HTERT RPE-1 (cell line): ENCODE measurements around the gene CD164L2.
"Not testable (repeated sequence)": the region's sequence is repeated elsewhere in the genome, so short reads cannot be mapped to it uniquely, and the experiment has no call there.

Experiments used
- in situ Hi-C: fragments of 300-500 bp; cut with MboI; formaldehyde crosslinking; loops from 4 replicates; pipeline ENCODE4 v1.14.3; 2020; ENCODE audit warnings: low sequenced_read_pairs

The CD164L2 gene

GRCh38 chr1:27391511-27392095 is 8.5 kb upstream of the CD164L2 start:
- in situ Hi-C loops = no loop called here

GRCh38 chr1:27388337-27389005 is 5.3 kb upstream of the CD164L2 start:
- in situ Hi-C loops = no loop called here

DNA sequence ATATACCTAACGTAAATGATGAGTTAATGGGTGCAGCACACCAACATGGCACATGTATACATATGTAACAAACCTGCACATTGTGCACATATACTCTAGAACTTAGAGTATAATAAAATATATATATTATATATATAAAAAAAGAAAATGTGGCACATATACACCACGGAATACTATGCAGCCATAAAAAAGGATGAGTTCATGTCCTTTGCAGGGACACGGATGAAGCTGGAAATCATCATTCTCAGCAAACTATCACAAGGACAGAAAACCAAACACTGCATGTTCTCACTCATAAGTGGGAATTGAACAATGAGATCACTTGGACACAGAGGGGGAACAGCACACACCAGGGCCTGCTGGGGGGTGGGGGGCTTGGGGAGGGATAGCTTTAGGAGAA is 1.7 kb upstream of the CD164L2 start:
- in situ Hi-C loops = not testable (repeated sequence)

GRCh38 chr1:27383661-27384060 is 528 bp upstream of the CD164L2 start:
- in situ Hi-C loops = no loop called here

GRCh38 chr1:27381969-27382762 is 967 bp downstream of the CD164L2 start:
- in situ Hi-C loops = no loop called here

DNA sequence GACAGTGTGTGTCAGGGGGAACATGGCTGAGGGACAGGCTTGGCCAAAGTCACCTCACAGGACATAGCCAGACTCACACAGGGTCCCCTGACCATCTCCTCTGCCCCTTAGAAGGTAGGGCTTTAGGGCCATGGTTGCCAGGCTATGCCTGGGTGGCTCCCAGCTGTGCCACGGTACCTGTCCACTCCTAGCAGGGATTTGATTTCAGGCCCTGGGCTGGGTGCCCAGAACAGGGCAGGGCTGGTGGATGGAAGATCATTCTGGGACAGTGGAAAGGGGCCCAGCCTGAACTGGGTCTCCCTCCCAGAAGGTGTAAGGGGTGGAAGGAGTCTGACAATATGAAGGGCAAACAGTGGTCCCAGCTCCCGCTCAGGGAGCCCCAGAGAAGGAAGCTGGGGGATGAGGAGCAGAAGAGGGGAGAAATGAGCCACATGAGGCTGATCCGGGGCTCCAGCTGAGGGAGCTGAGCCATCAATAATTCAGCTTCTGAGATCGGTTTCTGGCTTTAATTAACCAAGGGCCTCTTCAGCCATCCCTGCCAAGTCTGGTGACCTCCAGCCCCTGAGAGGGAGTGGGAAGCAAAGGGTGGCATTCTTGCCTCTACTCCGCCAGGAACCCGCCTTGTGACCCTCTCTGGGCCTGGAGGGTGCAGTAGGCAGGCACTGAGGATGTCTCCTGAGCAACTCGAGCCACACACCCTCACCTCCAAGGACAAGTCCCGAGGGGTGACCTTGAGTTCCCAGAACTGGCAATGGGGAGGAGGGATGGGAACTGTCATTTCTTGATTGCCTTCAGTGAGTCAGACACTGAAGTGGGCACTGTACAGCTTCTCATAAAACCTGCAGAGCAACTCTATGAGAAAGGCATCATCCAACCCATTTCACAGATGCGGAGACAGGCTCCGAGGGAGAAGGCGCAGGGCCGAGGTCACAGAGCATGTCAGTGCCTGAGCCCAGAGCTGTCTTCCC is 2.1 kb downstream of the CD164L2 start:
- in situ Hi-C loops = no loop called here

DNA sequence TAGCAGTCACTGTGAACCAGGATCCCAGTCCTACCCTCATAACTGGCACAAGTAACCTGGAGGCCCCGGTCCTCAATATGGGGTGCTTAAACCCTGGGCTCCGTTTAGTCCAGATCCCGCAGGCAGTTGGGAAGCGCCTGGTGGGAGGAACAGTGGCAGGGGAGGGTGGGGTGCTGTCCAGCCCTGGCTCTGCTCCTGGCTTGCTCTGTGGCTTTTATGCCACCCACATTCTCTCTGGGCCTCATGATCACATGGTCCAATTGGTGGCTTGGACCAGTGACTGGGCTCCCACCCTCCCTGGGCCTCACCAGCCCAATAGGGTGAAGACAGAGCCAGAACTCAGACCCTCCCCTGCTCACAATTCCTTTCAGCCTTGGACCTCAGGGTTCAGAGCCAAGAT is 2.9 kb downstream of the CD164L2 start:
- in situ Hi-C loops = no loop called here

DNA sequence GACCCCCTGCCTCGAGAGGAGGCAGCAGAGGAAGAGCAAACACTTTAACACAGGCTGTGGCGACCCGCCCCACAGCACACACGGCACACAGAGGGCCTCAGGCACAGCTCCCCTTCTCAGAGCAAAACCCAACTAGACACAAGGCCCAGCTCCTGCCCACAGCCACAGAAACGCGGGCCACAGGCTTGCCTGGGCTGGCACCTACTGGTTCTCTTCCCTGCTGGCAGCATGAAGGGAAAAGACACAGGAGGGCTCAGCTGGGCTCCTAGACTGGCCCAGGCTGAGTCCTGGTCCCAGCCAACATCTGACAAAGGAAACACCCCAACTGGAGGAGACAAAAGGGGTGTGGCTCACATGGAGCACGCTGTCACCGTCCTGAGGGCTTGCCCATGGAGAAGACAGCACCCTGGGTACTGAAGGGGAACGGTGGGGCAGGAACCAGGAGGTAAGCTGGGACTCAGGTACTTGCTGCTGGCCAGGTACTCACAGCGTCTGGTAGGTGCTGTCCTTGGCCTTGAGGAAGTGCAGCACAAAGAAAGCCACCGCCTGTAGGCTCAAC is 3.5 kb downstream of the CD164L2 start:
- in situ Hi-C loops = no loop called here

- in situ Hi-C loops = no loop called here
Observed at GRCh38 chr1:27377760-27378495, 5.2 kb downstream of the CD164L2 start.

- in situ Hi-C loops = no loop called here
Observed at GRCh38 chr1:27374362-27375086, 8.6 kb downstream of the CD164L2 start, which contains the start of gene FCN3. Gene FCN3, minus strand, starts transcription at chr1:27374824. Its CDS starts 6 bp downstream, at chr1:27374818.

- in situ Hi-C loops = no loop called here
Observed at GRCh38 chr1:27372808-27373690, 10.1 kb downstream of the CD164L2 start.

GRCh38 chr1:27372022-27372807 is 10.9 kb downstream of the CD164L2 start:
- in situ Hi-C loops = no loop called here

DNA sequence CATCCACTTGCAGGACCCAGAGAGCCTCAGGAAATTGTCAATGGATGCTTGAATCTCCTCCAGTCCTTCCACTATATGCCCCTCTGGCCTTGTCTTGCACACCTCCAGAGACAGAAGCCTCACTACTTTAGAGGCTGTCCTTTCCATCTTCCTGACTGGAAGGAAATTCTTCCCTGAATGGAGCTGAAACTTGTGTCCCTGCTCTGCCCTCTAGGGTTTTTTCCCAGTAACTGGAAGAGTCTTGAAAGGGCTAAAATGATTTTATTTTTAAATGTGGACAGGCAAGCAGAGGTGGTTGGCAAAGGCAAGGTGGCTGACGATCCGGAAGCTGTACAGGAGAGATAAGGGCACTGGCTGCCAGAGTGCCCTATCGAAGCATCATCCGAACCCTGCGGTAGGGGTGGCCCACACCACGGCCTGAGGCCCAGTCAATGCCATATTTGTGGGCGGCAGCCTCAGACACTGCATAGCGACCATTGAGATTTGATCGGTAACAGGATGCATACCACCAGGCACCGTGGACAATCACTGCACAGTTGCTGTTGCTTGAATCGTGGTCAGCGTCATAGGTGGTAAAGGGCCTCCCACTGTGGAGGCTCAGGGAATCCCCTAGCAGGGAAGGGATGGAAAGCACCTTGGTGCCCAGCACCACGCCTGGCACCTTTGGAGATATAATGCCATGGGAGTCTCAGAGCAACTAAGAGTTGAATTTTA is 14.1 kb downstream of the CD164L2 start:
- in situ Hi-C loops = no loop called here

- in situ Hi-C loops = no loop called here
Observed at GRCh38 chr1:27367160-27367650, 15.9 kb downstream of the CD164L2 start.

GRCh38 chr1:27366411-27367159 is 16.5 kb downstream of the CD164L2 start, which contains the start of gene MAP3K6:
Gene MAP3K6, minus strand, starts transcription at chr1:27366961. Its CDS starts 364 bp downstream, at chr1:27366597.
- in situ Hi-C loops = no loop called here

DNA sequence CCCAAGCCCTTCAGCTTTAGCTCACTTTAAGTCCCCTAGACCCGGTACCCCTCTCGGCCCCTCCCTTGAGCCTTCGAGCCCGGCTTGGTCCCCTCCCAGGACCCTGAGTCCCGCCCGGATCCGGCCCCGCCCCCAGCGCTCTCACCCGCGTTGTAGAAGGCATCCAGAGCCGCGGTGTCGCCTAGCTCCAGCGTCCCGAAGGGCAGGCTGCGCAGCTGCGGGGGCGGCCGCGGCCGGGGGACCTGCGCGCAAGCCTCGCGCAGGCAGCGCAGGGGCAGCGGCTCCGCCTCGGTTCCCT is 17.1 kb downstream of the CD164L2 start:
- in situ Hi-C loops = no loop called here
